Measurements from ENCODE around the gene LEMD2.

LEMD2 gene

DNA sequence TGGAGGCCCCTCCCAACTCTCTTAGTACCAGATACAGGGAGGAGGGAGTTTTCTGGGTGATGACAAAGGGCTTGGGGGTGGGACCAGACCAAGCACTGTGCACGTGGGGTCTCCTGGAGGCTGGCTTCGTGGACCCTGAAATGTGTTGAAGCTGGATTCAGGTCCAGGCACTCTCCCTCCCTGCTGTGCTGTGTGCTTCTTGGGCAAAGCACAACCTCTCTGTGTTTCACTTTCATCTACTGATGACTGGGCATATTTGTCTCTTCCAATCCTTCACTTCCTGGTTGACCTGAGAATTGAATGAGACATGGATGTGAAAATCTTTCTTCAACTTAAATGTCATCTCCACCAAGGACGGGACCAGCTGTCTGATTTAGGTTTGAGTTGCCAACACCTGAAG, 29.4 kb upstream of the LEMD2 start:
- no peak for DNase-seq

DNA sequence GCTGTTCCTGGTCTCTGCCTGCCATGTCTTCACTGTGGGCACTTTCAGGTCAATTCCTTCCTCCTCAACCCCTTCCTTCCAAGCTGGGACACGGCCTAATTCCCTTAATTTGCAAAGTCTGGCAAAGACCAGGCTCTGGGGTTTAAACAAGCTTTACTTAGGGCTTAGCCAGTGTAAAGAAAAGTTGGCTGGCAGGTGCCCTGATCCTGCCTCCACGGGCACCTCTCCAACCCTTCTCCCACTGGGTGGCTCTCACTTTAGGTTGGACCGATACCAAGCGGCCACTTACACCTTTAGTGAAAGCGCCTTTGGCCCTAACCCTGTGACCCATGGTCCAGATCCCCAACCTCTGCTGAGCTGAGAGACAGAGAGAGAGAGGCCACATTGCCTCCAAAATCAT, 28.6 kb upstream of the LEMD2 start:
- no peak for DNase-seq

DNA sequence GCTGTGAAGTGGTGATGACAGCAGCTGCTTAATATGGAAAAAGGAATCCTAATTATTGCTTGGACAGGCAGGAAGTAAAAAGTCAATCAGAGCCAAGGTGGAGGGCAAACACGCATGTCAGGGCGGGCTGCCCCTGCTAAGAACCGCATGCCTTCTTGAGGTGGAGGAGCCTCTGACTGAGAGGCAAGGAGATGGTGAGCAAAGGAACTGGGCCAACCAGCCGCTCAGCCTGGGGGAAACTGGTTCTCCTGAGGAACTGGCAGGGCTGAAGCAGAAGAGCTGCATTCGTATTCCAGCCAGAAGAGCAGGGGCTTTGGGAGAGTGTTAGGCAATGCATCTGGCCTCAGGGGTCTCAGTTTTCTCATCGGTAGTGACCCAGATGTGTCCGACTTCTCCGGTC, 28.0 kb upstream of the LEMD2 start:
- no peak for DNase-seq

- DNase-seq: peak; percentile 28
Measured at GRCh38 chr6:33815854-33816253, 26.9 kb upstream of the LEMD2 start.

GRCh38 chr6:33813990-33814985, 25.4 kb upstream of the LEMD2 start:
- DNase-seq: no peak

- no peak for DNase-seq
Measured at GRCh38 chr6:33813246-33813904, 24.4 kb upstream of the LEMD2 start.

GRCh38 chr6:33812669-33813068, 23.7 kb upstream of the LEMD2 start:
- peak; percentile 22 for DNase-seq

DNA sequence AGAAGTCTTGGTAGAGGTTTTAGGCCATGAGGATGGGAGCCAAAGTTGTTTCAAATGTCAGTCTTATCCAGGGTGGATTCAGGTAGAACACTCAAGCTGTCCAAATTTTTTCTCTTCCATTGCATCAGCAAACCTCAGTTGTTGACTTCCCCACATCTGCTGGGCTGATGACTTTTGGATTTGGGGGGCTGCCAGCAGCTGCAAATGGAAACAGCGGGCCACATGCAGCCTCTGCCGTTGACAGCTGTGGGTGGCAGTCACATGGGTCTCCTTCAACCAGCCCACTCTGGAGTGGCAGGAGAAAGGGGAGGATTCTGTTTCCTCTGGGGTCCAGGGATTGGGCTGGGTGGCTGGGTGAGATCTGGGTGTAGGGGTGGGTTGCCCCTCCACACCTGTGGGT, 20.7 kb upstream of the LEMD2 start:
- DNase-seq: no peak

GRCh38 chr6:33808641-33809180, 19.8 kb upstream of the LEMD2 start:
- no peak for DNase-seq

DNA sequence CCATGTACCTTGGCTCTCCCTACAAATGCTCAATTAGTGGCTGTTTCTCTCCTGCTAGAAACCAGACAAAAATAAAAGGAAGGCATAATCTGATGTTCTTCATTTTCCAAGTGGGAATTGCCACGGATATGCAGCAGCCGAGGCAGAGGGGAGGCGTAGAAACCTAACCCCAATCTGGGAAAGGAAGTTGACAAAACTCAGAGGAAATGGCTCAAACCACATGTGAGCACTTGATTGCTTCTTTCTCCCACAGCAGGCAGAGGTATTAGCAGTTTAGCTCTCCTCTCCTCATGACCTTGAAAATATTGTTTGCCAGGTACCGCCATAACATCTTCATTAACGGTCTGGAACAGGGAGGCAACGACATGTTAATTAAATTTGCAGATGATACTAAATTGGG, 18.7 kb upstream of the LEMD2 start:
- no peak for DNase-seq

DNA sequence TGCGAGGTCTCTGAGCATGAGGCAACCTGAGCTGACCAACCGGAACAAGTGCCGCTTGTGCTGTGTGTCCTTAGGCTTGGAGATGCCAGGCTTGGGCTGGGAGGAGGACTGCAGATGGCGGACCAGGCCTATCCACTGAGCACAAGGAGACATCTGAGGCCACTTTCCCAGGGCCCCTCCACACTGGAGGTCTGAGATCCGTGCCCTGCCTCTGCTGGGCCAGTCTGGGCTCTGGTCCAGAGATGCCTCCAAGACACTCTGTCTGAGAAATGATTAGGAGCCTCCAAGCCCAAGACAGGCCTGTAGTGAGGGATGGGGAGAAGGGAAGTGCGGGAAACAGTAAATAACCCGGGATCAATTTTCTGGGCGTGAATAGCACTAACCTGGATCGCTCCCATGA, 17.9 kb upstream of the LEMD2 start:
- no peak for DNase-seq

- DNase-seq: no peak
Measured at GRCh38 chr6:33803571-33804053, 14.7 kb upstream of the LEMD2 start, which contains the start of gene MLN. Gene MLN (minus strand): TSS chr6:33804003. CDS start chr6:33801163, 2,840 bp downstream.

GRCh38 chr6:33802186-33802958, 13.4 kb upstream of the LEMD2 start:
- no peak for DNase-seq

GRCh38 chr6:33801611-33802010, 12.7 kb upstream of the LEMD2 start:
- no peak for DNase-seq

GRCh38 chr6:33800248-33800969, 11.5 kb upstream of the LEMD2 start:
- no peak for DNase-seq

DNA sequence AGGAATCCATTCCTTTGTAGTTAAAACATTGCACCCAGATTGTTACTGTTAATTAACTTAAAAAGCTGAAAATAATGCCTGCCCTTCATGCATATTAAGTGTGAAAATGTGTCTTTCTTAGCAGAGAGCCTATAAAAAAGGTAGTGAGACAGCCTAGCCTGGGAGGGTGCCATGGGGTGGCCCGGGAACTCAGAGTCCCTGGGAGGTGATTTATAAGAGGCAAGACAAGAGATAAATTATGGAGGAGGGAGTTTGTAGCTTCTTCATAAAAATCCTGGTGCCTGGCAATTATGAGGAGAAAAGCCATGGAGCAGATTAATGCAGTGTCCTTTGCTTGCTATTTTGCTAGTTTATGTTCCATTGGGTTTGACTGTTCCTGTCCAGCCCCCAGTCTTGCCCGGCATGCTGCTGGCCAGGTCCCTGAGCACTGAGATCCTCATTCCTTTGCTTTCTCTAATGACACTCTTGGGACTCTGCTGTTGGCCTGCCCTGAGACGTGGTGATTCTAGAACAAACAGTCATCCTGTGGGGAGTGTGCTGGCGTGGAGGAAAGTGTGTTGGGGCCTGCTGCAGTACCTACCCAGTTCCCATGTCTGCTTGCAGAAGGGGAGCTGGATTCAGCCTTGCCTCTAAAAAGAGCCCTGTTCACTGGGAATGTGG, 10.7 kb upstream of the LEMD2 start:
- no peak for DNase-seq

DNA sequence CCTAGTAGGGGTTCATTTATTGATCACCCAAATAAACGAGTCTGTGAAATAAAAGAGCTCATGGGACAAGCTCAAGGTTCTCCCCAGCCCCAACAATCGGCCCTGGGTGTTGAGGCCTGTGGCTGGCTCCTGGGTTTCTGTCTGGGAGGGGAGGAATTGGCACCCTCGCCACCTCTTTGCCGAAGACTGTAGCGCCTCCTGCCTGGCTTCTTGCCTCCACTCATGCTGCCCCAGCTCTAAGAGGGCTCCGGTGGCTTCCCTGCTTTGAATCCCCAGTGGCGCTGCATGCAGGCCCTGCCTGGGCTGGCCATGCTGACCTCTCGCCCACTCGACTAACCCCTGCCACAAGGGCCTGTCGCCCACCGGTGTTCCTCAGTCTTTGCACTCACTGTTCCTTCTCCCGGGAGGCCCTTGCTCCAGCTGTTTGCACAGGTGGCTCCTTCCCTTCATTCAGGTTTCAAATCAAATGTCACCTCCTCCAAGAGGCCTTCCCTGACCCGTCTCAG, 9.5 kb upstream of the LEMD2 start:
- DNase-seq: no peak

DNA sequence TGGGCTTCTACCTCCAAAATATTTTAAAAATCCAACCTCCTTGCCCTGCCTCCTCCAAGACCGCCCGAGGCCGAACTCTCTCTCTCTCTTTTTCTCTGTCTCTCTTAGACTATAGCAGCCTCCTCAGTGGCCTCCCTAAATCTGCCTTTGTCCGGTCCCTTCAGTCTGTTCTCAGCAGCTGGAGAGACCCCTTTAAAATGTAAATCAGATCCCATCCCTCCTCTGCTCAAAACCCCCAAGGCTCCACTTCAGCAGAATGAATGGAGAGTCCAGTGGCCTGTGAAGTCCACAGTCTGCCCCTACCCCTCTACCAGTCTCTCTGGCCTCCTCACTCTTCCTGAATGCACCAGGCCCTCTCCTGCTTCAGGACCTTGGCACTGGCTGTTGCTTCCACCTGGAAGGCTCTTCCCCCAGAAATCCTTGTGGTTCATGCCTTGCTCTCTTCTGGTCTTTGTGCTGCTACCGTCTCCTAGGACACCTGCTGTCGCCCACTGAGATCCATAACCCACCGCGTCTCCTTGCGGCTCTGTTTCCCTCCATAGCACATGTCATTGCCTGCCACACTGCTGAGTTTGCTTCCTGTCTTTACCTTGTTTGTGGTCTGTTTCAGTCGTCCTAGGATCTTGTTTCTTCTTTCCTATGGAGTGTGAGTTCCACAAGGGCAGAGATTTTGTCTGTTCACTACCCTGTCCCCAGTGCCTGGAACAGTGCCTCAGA, 8.9 kb upstream of the LEMD2 start:
- no peak for DNase-seq

DNA sequence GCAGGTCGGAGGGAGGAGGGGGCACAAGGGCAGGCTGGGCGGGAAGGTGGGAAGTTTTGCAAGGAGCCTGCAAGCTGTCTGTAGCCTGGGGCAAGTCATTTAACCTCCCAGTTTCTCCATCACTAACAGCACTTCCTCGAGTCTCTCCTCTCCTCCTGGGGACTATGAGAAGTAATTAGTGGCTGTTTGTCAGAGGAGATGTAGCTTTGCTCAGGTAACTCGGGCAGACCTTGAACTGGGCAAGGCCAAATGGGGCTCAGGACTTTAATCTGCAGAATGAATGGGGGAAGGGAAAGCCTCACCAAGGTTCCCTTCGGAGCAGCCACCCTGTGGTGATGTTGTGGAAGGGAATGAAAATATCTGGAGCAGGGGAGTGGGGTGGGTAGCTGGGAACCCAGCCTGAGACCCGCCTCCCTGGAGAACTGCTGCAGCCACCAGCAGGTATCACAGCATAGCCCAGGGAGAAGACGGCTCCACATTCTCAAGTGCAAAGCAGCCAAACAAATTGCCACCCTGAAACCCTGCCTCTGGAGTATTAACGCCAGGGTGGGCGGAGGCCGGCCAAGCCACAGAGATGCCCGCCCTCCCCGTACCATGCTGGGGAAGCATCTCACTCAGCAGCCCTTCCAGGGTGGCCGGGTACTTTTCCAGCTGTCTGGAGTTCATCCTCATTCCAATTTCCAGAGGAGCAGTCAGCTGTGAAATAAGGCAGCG, 6.1 kb upstream of the LEMD2 start:
- no peak for DNase-seq

- no peak for DNase-seq
Measured at GRCh38 chr6:33792981-33793380, 4.1 kb upstream of the LEMD2 start.

Data from NCI-H187 treated with DMSO at 0.1 percent for 48 hours (cell line).